HUES64 (cell line): ENCODE measurements around the gene ATPAF1.

Experiments used
- H3K27ac ChIP-seq: 2 replicates; pipeline ENCODE4 v1.7.0; 2013; ENCODE audit warnings: low read depth, low read length, inconsistent platforms
- H3K27me3 ChIP-seq: 2 replicates; pipeline ENCODE4 v1.6.1; 2013; ENCODE audit warnings: mild to moderate bottlenecking, low read length; ENCODE audit not compliant: insufficient read depth
- H3K36me3 ChIP-seq: 2 replicates; pipeline ENCODE4 v1.6.1; 2013; ENCODE audit warnings: mild to moderate bottlenecking, low read length; ENCODE audit not compliant: insufficient read depth
- H3K4me1 ChIP-seq: 2 replicates; pipeline ENCODE4 v1.6.1; 2013; ENCODE audit warnings: mild to moderate bottlenecking, low read length, moderate library complexity; ENCODE audit not compliant: insufficient read depth
- H3K4me3 ChIP-seq: 2 replicates; pipeline ENCODE4 v1.5.1; 2013; ENCODE audit warnings: mild to moderate bottlenecking, low read length, moderate library complexity
- H3K9ac ChIP-seq: 2 replicates; pipeline ENCODE4 v1.6.1; 2013; ENCODE audit warnings: mild to moderate bottlenecking, low read depth, low read length
- H3K9me3 ChIP-seq: 2 replicates; pipeline ENCODE4 v1.6.1; 2013; ENCODE audit warnings: low read depth, low read length; ENCODE audit not compliant: insufficient read depth
- WGBS: fragments of 150-250, 120-280 bp; methylation state at CpG from one replicate; pipeline ENCODE4 v1.1.7; 2013; ENCODE audit warnings: missing lambda C conversion rate; 5-methylcytosine and 5-hydroxymethylcytosine counted together

Gene ATPAF1

DNA sequence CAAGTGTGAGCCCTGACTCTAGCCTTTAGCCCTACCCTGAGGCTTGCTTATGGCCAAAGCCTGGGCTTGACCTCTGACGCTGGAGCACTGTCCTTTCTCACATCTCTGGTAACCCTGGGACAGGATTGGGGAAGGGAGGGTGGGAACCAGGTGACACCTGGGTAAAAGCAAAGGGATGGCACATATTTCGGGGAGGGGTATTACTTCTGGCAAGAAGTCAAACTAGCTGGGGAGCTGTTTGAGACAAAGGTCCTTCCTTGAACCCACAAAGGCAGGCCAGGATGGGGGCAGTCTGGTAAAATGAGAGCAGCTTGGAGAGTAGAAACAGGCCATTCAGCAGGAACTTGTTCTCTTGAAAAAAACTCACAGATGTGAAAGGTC, 53.6 kb downstream of the ATPAF1 start:
- H3K36me3 ChIP-seq = no peaks in the 10 kb centered on the region
- H3K27me3 ChIP-seq = peaks cover 24% of the 10 kb centered on the region
- WGBS = 73% methylated on average over 2 of the region's 2 CpGs
- no peak overlapping the region for H3K9ac ChIP-seq
- no peak overlapping the region for H3K4me3 ChIP-seq
- H3K4me1 ChIP-seq = peaks cover 24% of the 10 kb centered on the region
- H3K9me3 ChIP-seq = no peaks in the 10 kb centered on the region
- no peak overlapping the region for H3K27ac ChIP-seq

DNA sequence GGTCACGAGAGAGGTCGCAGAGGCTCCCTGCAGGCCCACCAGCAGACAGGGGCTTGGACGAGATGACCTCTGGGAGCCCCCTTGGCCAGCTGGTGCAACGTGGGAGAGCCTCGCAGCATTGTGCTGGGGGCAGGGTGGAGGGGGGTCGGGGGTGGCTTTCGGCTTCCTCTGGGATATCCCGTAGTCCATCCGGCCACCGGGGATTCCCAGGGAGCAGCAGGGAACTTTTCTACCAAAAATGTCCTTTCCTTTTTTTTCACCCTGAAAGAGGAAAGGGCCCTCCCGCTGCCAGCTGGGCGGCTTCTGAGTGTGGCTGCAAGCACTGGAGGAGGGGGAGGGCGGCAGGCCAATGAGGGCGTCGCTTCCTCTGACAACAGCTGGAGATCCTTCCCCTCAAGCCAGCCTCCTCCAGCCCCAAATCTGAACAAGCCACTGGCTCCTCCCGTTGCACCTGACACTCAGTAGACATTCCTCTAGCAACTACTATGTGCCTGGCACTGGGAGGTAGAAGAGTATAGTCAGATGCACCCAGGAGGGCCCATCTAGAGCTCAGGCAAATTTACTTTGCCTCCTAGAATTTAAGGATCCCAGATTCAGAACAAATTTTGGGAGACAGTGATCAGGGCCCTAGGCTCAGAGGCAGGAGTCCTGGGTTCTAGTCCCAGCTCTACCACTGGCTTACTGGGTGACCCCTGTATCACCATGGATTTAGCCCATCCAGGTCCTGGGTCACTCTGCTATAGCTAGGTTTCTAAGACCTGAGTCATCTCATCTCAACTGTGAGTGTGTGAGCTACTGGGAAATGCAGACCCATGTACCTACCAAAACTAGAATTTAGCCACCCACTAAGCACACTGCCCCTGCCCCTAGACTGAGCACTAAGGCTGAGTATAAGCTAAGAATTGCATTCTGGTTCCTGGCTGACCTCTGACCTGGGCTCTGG, 54.2 kb downstream of the ATPAF1 start:
- 7% methylated on average over 14 of the region's 16 CpGs for WGBS

GRCh38 chr1:46612937-46613660, 55.1 kb downstream of the ATPAF1 start:
- H3K9ac ChIP-seq = no peak overlapping the region
- peaks cover 24% of the 10 kb centered on the region for H3K4me1 ChIP-seq
- H3K9me3 ChIP-seq = no peaks in the 10 kb centered on the region
- H3K36me3 ChIP-seq = peaks cover 3% of the 10 kb centered on the region; the same call in 1 of the 2 replicates
- WGBS = 93% methylated on average over 38 of the region's 38 CpGs
- H3K27me3 ChIP-seq = peaks cover 13% of the 10 kb centered on the region
- H3K27ac ChIP-seq = peak overlapping the region; percentile 22; the same call in 1 of the 2 replicates
- H3K4me3 ChIP-seq = no peak overlapping the region

More for the DNA sequence above, 54.2 kb downstream of the ATPAF1 start:
- H3K4me1 ChIP-seq = peaks cover 24% of the 10 kb centered on the region
- H3K27ac ChIP-seq = peak overlapping the region; percentile 22; the same call in 1 of the 2 replicates
- H3K9me3 ChIP-seq = no peaks in the 10 kb centered on the region
- H3K4me3 ChIP-seq = no peak overlapping the region
- H3K36me3 ChIP-seq = no peaks in the 10 kb centered on the region
- no peak overlapping the region for H3K9ac ChIP-seq
- peaks cover 20% of the 10 kb centered on the region for H3K27me3 ChIP-seq

DNA sequence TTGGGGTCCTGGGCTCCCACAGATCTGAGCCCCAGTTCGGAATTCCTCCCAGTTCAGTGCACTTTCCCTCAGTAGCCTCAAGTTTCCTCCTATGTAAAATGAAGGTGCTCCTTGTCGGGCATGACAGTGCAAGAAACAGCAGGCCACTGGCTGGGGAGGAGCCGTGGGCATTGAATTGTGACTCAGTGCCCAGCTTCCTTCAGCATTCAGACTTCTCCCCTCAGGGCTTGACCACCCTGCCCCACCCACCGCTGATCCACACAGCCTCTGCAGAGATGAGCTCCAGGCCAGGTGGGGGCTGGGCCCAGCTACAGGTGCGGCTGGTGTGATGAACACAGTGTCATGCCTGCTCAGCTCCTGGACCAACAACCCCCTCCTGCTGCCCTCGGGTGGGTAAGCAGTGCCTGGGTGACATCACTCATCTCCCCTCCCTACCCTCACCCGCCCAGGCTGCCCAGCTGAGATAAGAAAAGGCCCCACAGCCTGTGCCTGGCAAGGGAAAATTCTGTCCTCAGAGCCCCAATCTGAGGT, 56.4 kb downstream of the ATPAF1 start:
- Histone ChIP-seq H3K4me3 (no peak overlapping the region), H3K9ac (no peak overlapping the region), H3K4me1 (peaks cover 21% of the 10 kb centered on the region), H3K36me3 (peaks cover 3% of the 10 kb centered on the region; the same call in 1 of the 2 replicates), H3K9me3 (no peaks in the 10 kb centered on the region), H3K27ac (no peak overlapping the region), H3K27me3 (no peaks in the 10 kb centered on the region)
- 65% methylated on average over 7 of the region's 7 CpGs for WGBS

- H3K36me3 ChIP-seq = peaks cover 3% of the 10 kb centered on the region; the same call in 1 of the 2 replicates
- no peak overlapping the region for H3K27ac ChIP-seq
- H3K9me3 ChIP-seq = no peaks in the 10 kb centered on the region
- no peak overlapping the region for H3K9ac ChIP-seq
- peaks cover 17% of the 10 kb centered on the region for H3K4me1 ChIP-seq
- no peaks in the 10 kb centered on the region for H3K27me3 ChIP-seq
- 95% methylated on average over 7 of the region's 7 CpGs for WGBS
- H3K4me3 ChIP-seq = no peak overlapping the region
Measured at GRCh38 chr1:46607345-46608130, 60.6 kb downstream of the ATPAF1 start.

DNA sequence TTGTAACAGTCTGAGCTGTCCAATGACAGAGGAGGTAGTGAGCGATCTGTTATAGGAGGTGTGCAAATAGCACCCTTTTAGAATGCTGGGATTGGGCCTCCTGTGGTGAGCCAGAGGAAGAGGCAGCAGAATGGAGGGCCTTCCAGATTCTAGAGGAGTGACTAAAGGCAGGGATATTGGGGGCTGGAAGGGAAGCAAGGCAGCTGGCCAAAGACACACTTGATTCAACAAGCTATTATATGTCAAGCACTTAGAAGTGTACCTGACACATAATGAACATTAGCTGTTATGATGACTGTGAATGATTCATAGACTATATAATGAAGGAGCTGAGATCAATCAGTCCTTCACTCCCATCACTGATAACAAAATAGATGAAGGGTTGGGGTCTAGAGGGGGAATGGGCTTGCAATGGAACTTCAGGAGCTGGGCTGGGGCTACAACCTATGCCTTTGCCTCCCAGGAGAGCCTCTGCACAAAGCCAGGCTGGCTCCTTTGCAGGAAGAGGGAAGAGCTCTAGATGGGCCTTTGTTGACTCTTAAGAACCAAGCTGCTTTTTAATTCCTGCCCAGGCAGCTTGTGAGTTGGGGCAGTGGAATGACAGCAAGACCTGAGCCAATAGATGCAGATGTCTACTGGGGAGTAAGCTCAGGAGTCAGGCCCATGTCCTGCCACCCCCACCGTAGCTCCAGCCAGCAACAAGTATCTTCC, 61.8 kb downstream of the ATPAF1 start:
- Histone ChIP-seq H3K4me3 (no peak overlapping the region), H3K36me3 (peaks cover 3% of the 10 kb centered on the region; the same call in 1 of the 2 replicates), H3K27me3 (no peaks in the 10 kb centered on the region), H3K9me3 (no peaks in the 10 kb centered on the region), H3K4me1 (peaks cover 15% of the 10 kb centered on the region), H3K27ac (no peak overlapping the region), H3K9ac (no peak overlapping the region)
- WGBS = 89% methylated on average over 2 of the region's 2 CpGs

GRCh38 chr1:46605232-46605631, 62.9 kb downstream of the ATPAF1 start:
- H3K9ac ChIP-seq = no peak overlapping the region
- H3K4me3 ChIP-seq = peak overlapping the region; percentile 68; the same call in 1 of the 2 replicates
- H3K4me1 ChIP-seq = peaks cover 13% of the 10 kb centered on the region
- no peaks in the 10 kb centered on the region for H3K9me3 ChIP-seq
- 96% methylated on average over 2 of the region's 2 CpGs for WGBS
- no peak overlapping the region for H3K27ac ChIP-seq
- H3K27me3 ChIP-seq = no peaks in the 10 kb centered on the region
- peaks cover 3% of the 10 kb centered on the region; the same call in 1 of the 2 replicates for H3K36me3 ChIP-seq

GRCh38 chr1:46603858-46604549, 64.2 kb downstream of the ATPAF1 start, which contains the start of gene MKNK1:
TSS of gene MKNK1 (minus strand) at chr1:46604268. CDS start at chr1:46583327, 20,941 bp downstream.
- Histone ChIP-seq H3K4me1 (peaks cover 13% of the 10 kb centered on the region), H3K27me3 (no peaks in the 10 kb centered on the region), H3K27ac (no peak within 1 kb of the TSS; the same call in 1 of the 2 replicates), H3K9ac (peak within 1 kb of the TSS; percentile 61), H3K36me3 (peaks cover 3% of the 10 kb centered on the region; the same call in 1 of the 2 replicates), H3K9me3 (no peaks in the 10 kb centered on the region), H3K4me3 (peak within 1 kb of the TSS; percentile 68)
- under 1% methylated on average over 53 of the region's 53 CpGs for WGBS

DNA sequence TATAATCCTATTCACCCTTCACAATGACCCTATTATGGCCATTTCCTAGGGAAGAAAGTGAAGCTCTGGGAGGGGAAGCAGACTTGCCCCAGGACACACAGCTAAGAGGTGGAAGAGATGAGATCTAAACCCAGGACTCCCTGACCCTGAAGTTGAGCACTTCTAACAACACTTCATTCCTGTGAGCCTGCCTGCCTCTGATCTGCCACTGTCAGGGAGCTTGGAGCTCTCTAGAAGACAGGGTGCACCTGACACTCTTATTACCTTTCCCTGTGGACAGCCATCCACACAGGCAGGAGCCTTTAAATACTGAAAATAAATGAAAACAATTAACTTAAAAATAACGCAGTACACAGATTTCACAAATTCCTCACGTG, 64.7 kb downstream of the ATPAF1 start:
- Histone ChIP-seq H3K9ac (peak overlapping the region; percentile 61), H3K9me3 (no peaks in the 10 kb centered on the region), H3K36me3 (peaks cover 2% of the 10 kb centered on the region; the same call in 1 of the 2 replicates), H3K4me3 (peak overlapping the region; percentile 68), H3K27ac (no peak overlapping the region; the same call in 1 of the 2 replicates), H3K27me3 (no peaks in the 10 kb centered on the region), H3K4me1 (peaks cover 13% of the 10 kb centered on the region)
- WGBS = 8% methylated on average over 2 of the region's 2 CpGs
